ENCODE results near the gene ACTR3C.
"Not testable (repeated sequence)": the region's sequence is repeated elsewhere in the genome, so short reads cannot be mapped to it uniquely, and the experiment has no call there.

ACTR3C gene

GRCh38 chr7:150202894-150203293, 120.5 kb downstream of the ACTR3C start:
- DNase-seq (ENCODE audit: low read depth) = not testable (repeated sequence)

All from stimulated activated CD4-positive, alpha-beta T cell treated with anti-CD3 and anti-CD28 coated beads, Interleukin-2, amount 100 ng/mL, for 4 hours (primary cell).